Parathyroid adenoma (tissue), 2 donors: ENCODE results near the gene DLG2.

Experiments
- H2AFZ ChIP-seq: fragments of 300-600 bp; sonication (generic); one replicate; pipeline ENCODE4 v1.7.0; 2017; ENCODE audit warnings: antibody characterized with exemption, mild to moderate bottlenecking
- H3K27ac ChIP-seq: fragments of 300-600 bp; sonication (generic); one replicate; pipeline ENCODE4 v1.7.0; 2017
- H3K27me3 ChIP-seq: fragments of 300-600 bp; sonication (generic); one replicate; pipeline ENCODE4 v1.7.0; 2017; ENCODE audit warnings: low read length; ENCODE audit not compliant: control insufficient read depth, insufficient read depth
- H3K36me3 ChIP-seq: fragments of 300-600 bp; sonication (generic); one replicate; pipeline ENCODE4 v1.7.0; 2017; ENCODE audit warnings: low read length; ENCODE audit not compliant: control insufficient read depth, insufficient read depth
- H3K4me1 ChIP-seq: fragments of 300-600 bp; sonication (generic); one replicate; pipeline ENCODE4 v1.7.0; 2017; ENCODE audit warnings: control low read depth
- H3K4me2 ChIP-seq: fragments of 300-600 bp; sonication (generic); one replicate; pipeline ENCODE4 v1.7.0; 2017; ENCODE audit warnings: low read length
- H3K4me3 ChIP-seq: fragments of 300-600 bp; sonication (generic); one replicate; pipeline ENCODE4 v1.7.0; 2017; ENCODE audit warnings: low read depth, low read length
- H3K79me2 ChIP-seq: fragments of 300-600 bp; sonication (generic); one replicate; pipeline ENCODE4 v1.7.0; 2017; ENCODE audit warnings: control low read depth
- H3K9ac ChIP-seq: fragments of 300-600 bp; sonication (generic); one replicate; pipeline ENCODE4 v1.7.0; 2017; ENCODE audit warnings: mild to moderate bottlenecking
- H3K9me3 ChIP-seq: fragments of 300-600 bp; sonication (generic); one replicate; pipeline ENCODE4 v1.7.0; 2017; ENCODE audit warnings: low read length; ENCODE audit not compliant: control insufficient read depth
- TF ChIP-seq, protein P1 (sequence below): fragments of 300-600 bp; sonication (generic); IDR thresholded peaks from one replicate; pipeline ENCODE4 v1.7.0; 2017; ENCODE audit warnings: antibody characterized with exemption, mild to moderate bottlenecking
- donor health status: primary hyperparathyroidism.

DLG2 gene

DNA sequence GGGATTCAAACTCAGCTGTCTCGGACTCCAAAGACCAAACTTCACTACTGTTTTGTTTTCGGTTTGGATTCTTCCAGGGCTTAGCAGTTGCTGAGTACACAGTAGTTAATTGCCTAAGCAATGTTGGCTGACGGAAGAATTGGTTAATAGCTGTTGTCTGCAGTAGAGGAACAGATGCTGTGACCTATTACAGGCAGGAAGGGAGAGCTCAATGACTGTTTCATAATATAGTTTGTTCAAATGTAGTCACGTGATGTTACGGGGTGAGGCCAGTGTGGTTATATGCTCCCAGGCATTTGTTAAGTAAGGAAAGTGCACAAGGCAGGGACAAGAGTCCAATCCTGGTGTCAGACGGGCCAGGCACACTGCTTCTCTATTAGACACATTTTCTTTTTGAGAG lies 2118.3 kb downstream of the DLG2 start:
- Histone ChIP-seq H3K9me3 (no peaks in the 10 kb centered on the region), H3K36me3 (no peaks in the 10 kb centered on the region), H2AFZ (no peak overlapping the region), H3K79me2 (no peaks in the 10 kb centered on the region), H3K9ac (no peak overlapping the region), H3K27ac (no peak overlapping the region), H3K27me3 (no peaks in the 10 kb centered on the region), H3K4me1 (no peaks in the 10 kb centered on the region), H3K4me2 (no peak overlapping the region), H3K4me3 (no peak overlapping the region)
- TF ChIP-seq, protein P1, sequence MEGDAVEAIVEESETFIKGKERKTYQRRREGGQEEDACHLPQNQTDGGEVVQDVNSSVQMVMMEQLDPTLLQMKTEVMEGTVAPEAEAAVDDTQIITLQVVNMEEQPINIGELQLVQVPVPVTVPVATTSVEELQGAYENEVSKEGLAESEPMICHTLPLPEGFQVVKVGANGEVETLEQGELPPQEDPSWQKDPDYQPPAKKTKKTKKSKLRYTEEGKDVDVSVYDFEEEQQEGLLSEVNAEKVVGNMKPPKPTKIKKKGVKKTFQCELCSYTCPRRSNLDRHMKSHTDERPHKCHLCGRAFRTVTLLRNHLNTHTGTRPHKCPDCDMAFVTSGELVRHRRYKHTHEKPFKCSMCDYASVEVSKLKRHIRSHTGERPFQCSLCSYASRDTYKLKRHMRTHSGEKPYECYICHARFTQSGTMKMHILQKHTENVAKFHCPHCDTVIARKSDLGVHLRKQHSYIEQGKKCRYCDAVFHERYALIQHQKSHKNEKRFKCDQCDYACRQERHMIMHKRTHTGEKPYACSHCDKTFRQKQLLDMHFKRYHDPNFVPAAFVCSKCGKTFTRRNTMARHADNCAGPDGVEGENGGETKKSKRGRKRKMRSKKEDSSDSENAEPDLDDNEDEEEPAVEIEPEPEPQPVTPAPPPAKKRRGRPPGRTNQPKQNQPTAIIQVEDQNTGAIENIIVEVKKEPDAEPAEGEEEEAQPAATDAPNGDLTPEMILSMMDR, result no peak

DNA sequence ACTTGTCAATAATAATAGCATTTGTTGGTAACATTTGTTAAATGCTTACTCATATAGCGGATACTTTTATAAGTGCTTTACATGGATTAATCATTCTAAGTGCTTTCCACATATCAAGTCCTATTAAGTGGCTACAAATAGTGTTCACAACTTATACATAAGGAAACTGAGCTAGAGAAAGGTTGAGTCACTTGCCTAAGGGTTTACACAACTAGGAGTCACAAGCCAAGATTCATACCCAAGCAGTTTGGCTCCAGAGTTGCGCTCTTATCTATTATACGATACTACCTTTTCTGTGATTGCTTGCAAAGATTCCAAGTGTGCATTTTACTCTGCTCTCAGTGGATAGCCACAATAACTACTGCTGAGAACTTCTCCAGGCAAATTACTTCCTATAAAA lies 2125.1 kb downstream of the DLG2 start:
- Histone ChIP-seq H3K4me1 (no peaks in the 10 kb centered on the region), H3K9me3 (no peaks in the 10 kb centered on the region), H3K27me3 (no peaks in the 10 kb centered on the region), H3K9ac (no peak overlapping the region), H3K4me2 (no peak overlapping the region), H3K36me3 (no peaks in the 10 kb centered on the region), H2AFZ (no peak overlapping the region), H3K4me3 (no peak overlapping the region), H3K27ac (no peak overlapping the region), H3K79me2 (no peaks in the 10 kb centered on the region)
- TF ChIP-seq, protein P1, result no peak

GRCh38 chr11:83493917-83494316 lies 2133.2 kb downstream of the DLG2 start:
- H3K27me3 ChIP-seq, result no peaks in the 10 kb centered on the region
- no peak overlapping the region for H3K4me3 ChIP-seq
- no peaks in the 10 kb centered on the region for H3K9me3 ChIP-seq
- no peaks in the 10 kb centered on the region for H3K36me3 ChIP-seq
- TF ChIP-seq, protein P1, result no peak
- H2AFZ ChIP-seq, result no peak overlapping the region
- no peak overlapping the region for H3K9ac ChIP-seq
- no peaks in the 10 kb centered on the region for H3K4me1 ChIP-seq
- H3K27ac ChIP-seq, result no peak overlapping the region
- no peak overlapping the region for H3K4me2 ChIP-seq
- H3K79me2 ChIP-seq, result no peaks in the 10 kb centered on the region

GRCh38 chr11:83493034-83493433 lies 2134.1 kb downstream of the DLG2 start:
- no peaks in the 10 kb centered on the region for H3K36me3 ChIP-seq
- H3K9ac ChIP-seq, result no peak overlapping the region
- no peaks in the 10 kb centered on the region for H3K9me3 ChIP-seq
- no peak overlapping the region for H3K4me2 ChIP-seq
- TF ChIP-seq, protein P1, result no peak
- no peaks in the 10 kb centered on the region for H3K4me1 ChIP-seq
- H3K27me3 ChIP-seq, result no peaks in the 10 kb centered on the region
- H3K4me3 ChIP-seq, result no peak overlapping the region
- H2AFZ ChIP-seq, result no peak overlapping the region
- no peaks in the 10 kb centered on the region for H3K79me2 ChIP-seq
- no peak overlapping the region for H3K27ac ChIP-seq

DNA sequence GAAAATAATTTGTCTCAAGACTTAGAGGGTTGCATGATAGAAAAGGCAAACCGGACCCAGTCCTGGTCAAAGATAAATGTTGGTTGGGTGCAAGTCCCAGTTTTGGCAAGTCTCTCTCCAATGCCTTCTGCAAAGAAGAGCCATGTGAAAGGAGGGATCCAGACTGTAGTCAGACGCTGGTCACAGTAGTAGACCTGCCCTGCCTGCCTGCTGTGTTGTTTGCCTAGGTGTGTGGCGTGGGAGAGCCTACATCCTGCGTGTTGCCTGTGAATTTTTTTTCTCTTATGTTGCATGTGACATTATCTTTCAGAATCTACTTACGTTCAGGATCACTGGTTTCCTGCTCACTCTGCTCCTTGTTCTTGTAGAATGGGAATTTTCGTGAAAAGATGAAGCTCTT lies 2143.3 kb downstream of the DLG2 start:
- Histone ChIP-seq H3K9me3 (no peaks in the 10 kb centered on the region), H3K4me2 (no peak overlapping the region)
- TF ChIP-seq, protein P1, result no peak

More for the DNA sequence above, 2143.3 kb downstream of the DLG2 start:
- Histone ChIP-seq H2AFZ (no peak overlapping the region), H3K4me1 (peaks cover 2% of the 10 kb centered on the region), H3K27ac (no peak overlapping the region), H3K9ac (no peak overlapping the region), H3K4me3 (no peak overlapping the region), H3K79me2 (no peaks in the 10 kb centered on the region), H3K36me3 (no peaks in the 10 kb centered on the region), H3K27me3 (no peaks in the 10 kb centered on the region)
